ENCODE measurements around the gene VSIG10L2. TPM values are rescaled to one million over a fixed set of nuclear protein-coding genes. Genes with fewer than 3 reads are reported as not detected.

The VSIG10L2 gene
- total RNA-seq, 1 donor from 2014 or later: not detected

DNA sequence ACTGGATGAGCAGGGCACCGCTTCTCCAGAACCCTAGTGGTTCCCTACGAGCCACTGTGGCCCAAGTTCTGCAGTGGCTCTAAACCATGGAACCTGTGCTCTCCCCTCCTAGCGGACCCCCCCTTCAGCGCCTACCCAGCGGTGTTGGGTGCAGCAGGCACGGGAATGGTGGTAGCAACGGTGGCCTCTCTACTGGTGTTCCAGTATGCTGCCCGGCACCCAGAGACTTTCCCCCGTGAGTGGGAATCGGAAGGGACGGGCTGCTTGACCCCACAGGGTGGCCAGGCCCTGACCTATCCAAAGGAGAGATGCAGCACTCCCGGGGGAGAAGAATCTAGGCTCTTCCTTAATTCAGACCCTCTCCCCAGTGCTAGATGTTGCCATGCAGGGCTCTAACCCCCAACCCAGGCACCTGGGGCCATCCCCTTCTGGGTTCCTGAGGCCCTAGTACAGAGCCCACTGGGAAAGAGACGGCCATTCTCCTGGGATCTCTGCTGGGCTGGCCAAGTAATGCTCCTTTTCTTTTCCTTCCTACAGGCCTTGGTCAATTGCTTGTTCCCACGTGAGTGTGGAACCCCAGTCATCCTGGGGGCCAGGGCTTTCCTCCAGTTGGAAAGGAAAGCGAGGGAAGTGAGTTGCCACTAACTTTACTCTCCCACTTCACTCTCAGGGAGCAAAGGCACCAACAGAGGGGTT, 9.2 kb downstream of the VSIG10L2 start:
- DNase-seq: no peak
- Mint-ChIP-seq H3K4me3 (no peak overlapping the region), H3K27me3 (no peaks in the 10 kb centered on the region), H3K4me1 (peaks cover 4% of the 10 kb centered on the region), H3K27ac (no peak overlapping the region), H3K36me3 (ENCODE audit: low read depth) (no peaks in the 10 kb centered on the region), H3K9me3 (no peaks in the 10 kb centered on the region)
- intact Hi-C loops (cut with micrococcal nuclease): no loop called here

DNA sequence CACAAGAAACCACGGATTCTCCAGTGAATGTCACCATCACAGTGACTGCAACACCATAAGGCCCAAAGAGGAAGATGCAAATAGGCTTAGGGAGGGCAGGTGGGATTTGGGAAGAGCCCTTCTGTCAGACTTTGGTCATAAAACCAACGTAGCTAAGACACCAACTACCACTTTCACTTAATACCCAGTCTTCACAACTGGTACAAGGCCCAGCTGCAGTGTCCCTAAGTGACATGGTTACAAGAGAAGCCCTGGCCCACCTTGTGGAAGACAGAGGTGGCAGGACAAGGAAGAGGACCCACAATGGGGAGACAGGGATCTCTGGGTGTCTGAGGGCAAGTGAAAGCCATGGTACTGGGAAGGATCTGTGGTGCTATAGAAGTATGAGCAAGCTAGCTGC, 10.0 kb downstream of the VSIG10L2 start:
- no peak overlapping the region for H3K4me3 Mint-ChIP-seq
- peaks cover 4% of the 10 kb centered on the region for H3K4me1 Mint-ChIP-seq
- H3K27ac Mint-ChIP-seq: no peak overlapping the region
- H3K36me3 Mint-ChIP-seq (ENCODE audit: low read depth): no peaks in the 10 kb centered on the region
- DNase-seq: no peak
- no peaks in the 10 kb centered on the region for H3K27me3 Mint-ChIP-seq
- intact Hi-C loops (cut with micrococcal nuclease): no loop called here
- H3K9me3 Mint-ChIP-seq: no peaks in the 10 kb centered on the region

DNA sequence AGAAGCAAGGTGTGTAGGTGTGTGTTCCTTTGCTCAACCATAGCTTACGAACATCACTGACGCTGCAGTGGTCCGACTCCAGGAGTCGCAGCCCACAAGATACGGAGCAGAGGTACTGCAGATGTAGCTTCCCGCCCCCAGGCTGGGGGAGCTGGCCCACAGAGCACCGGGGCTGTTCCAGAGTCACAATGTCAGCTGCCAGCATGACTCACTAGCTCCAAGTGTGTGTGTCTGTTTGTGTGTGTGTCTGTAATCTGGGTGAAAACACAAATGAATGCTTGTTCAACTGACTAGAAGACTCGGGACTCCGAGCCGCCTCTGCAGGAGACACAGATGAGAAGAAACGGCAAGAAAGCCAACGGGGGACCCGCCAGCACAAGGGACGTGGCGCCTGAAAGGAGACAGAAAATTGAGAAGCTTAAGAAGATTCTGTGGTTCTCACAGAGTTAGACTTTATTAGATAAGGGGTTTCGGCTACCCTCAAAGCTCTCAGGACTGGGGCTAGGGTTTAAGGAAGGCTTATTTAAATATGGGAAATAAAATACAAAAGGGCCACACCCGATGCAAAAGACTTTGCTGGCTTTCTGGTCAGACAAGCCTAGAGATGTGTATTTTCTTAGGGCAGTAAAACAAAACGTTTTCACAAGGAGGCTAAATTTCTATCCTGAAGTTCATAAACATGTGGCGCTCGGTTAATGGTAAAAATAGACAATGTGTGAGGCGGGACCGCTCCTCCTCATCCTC, 10.7 kb downstream of the VSIG10L2 start:
- no peaks in the 10 kb centered on the region for H3K36me3 Mint-ChIP-seq (ENCODE audit: low read depth)
- H3K27ac Mint-ChIP-seq: no peak overlapping the region
- no peaks in the 10 kb centered on the region for H3K27me3 Mint-ChIP-seq
- H3K4me3 Mint-ChIP-seq: no peak overlapping the region
- intact Hi-C loops (cut with micrococcal nuclease): no loop called here
- no peak for DNase-seq
- peaks cover 4% of the 10 kb centered on the region for H3K4me1 Mint-ChIP-seq
- no peaks in the 10 kb centered on the region for H3K9me3 Mint-ChIP-seq

DNA sequence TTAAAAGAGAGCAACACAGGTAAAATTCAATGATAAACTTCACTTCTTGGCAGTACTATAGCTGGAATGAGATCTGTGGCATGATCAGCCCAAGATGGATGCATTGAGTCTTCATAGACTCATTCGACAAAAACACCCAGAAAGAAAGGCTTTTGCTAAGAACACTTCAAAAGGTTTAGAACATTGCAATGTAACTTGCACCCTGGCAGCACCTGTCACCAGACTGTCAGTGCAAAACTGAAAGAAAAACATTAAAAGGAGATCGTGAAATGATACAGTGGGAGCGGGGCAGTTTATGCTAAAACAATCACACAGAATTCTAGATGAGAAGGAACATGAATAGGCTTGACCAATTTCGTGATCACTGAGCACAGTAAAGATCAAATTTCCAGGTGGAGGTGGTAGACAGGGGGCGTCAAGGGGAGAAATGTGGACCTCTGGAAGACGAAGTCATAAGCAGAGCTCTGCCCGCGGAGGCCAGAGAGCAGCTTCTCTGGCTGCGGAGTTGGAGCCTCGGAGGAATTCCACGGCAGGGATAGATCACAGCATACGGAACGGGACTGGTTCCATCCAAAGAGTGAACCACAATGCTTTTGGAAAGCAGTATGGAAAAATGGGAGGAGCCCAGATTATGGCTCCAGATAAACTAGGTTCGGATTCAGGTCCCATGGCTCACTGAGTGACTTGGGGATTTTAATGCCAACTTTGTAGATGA, 11.9 kb downstream of the VSIG10L2 start:
- H3K27me3 Mint-ChIP-seq: no peaks in the 10 kb centered on the region
- peak overlapping the region; percentile 21 for H3K4me3 Mint-ChIP-seq
- no peaks in the 10 kb centered on the region for H3K9me3 Mint-ChIP-seq
- H3K4me1 Mint-ChIP-seq: peaks cover 6% of the 10 kb centered on the region
- DNase-seq: no peak
- intact Hi-C loops (cut with micrococcal nuclease): no loop called here
- H3K36me3 Mint-ChIP-seq (ENCODE audit: low read depth): no peaks in the 10 kb centered on the region
- H3K27ac Mint-ChIP-seq: no peak overlapping the region

DNA sequence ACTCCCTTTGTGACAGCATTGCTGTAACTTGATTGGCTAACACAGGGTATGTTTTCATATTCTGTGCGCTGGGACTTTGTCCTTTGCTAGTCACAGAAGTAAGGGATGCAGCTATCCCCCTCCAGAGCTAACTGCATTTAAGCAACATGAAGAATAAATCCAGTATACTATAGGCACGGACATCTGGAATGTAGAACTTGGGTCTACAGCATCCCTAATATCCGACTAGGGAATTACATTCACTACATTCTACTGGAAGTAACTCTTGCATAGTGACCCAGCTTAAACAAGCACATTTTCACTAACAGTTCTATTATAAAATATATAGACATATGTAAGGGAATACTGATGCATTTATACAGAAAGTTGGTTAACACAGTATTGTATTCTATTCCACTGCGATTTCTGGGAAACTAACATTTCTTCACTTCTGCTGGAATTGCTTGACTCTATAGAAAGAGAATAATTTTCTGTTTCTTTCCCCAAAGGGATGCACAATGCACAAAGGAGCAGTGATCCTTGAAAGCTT, 13.1 kb downstream of the VSIG10L2 start:
- intact Hi-C loops (cut with micrococcal nuclease): no loop called here
- no peak overlapping the region for H3K4me3 Mint-ChIP-seq
- H3K36me3 Mint-ChIP-seq (ENCODE audit: low read depth): no peaks in the 10 kb centered on the region
- no peak for DNase-seq
- H3K9me3 Mint-ChIP-seq: no peaks in the 10 kb centered on the region
- H3K27me3 Mint-ChIP-seq: no peaks in the 10 kb centered on the region
- no peak overlapping the region for H3K27ac Mint-ChIP-seq
- H3K4me1 Mint-ChIP-seq: peaks cover 6% of the 10 kb centered on the region

DNA sequence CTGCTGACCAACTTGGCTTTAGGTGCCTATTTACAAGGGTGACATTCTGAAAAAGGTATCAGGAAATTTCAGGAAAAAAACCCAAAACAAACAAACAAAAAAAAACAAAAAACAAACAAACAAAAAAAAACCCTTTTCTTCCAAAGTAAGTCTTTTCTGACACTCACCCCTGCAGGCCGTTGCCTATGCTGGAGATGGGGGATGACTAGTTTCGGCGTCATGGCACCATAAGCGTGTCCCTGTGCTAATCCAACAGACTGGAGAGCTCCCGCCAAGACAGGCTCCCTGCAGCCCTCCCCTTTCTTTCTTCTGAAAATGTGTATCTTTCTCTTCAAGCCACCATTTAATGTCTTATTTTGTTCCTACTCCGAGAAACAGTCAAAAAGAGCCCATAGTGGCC, 13.7 kb downstream of the VSIG10L2 start:
- Mint-ChIP-seq H3K9me3 (no peaks in the 10 kb centered on the region), H3K27ac (no peak overlapping the region), H3K36me3 (ENCODE audit: low read depth) (no peaks in the 10 kb centered on the region), H3K4me3 (no peak overlapping the region), H3K4me1 (peaks cover 6% of the 10 kb centered on the region), H3K27me3 (no peaks in the 10 kb centered on the region)
- intact Hi-C loops (cut with micrococcal nuclease): no loop called here
- DNase-seq: no peak

DNA sequence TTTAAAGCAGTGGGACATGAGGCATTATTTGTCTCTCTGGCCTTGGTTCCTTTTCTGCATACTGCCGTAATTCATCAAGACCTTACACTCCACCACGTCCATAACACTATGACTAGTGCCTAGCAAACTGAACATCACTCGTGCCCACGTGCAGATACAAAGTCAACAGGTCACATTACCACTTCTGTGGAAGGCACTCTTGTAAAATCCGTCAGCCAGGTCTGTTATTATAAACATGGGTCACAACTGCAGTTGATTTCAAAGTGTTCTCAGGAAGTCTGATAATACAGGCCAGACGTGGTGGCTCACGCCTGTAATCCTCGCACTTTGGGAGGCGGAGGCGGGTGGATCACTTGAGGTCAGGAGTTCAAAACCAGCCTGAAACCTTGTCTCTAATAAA, 14.1 kb downstream of the VSIG10L2 start:
- no peak for DNase-seq
- Mint-ChIP-seq H3K27ac (no peak overlapping the region), H3K4me1 (peaks cover 6% of the 10 kb centered on the region), H3K9me3 (no peaks in the 10 kb centered on the region), H3K27me3 (no peaks in the 10 kb centered on the region), H3K4me3 (no peak overlapping the region), H3K36me3 (ENCODE audit: low read depth) (no peaks in the 10 kb centered on the region)
- intact Hi-C loops (cut with micrococcal nuclease): no loop called here

DNA sequence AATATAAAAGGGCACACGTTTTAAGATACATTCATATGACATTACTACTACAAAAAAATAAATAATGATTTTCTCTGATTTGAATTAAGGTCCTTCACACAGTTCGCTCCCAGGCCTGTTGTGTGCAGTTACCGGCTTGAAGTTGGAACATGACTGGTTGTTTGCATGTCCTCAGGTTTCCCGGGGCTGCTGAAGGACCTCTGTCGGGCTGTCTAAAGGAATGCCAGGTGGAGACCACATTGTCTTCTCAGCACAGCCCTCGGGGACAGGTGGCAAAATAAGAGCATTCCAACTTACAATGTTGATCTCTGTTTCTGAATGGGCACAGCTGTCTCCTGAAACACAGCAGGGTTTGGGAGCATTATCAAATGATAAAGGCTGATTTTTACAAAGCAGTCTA, 14.9 kb downstream of the VSIG10L2 start:
- DNase-seq: no peak
- Mint-ChIP-seq H3K27ac (no peak overlapping the region), H3K4me3 (no peak overlapping the region), H3K9me3 (no peaks in the 10 kb centered on the region), H3K27me3 (no peaks in the 10 kb centered on the region), H3K4me1 (peaks cover 6% of the 10 kb centered on the region), H3K36me3 (ENCODE audit: low read depth) (no peaks in the 10 kb centered on the region)
- intact Hi-C loops (cut with micrococcal nuclease): no loop called here

DNA sequence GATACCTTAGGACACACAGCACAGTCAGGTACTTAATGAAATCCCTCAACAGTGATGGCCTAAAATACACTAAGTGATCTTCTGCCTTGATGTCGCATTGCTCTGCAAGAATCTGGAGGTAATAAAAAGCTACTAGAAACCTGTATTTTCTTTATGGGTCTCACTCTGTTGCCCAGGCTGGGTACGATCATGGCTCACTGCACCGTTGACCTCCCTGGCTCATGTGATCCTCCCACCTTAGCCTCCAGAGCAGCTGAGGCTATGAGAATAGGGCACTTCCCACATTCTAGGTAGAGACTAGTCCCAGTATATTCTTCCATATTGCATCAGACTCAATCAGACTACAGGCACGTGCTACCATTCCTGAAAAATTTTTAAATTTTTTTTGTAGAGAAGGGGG, 21.7 kb downstream of the VSIG10L2 start:
- no peak overlapping the region for H3K4me3 Mint-ChIP-seq
- intact Hi-C loops (cut with micrococcal nuclease): no loop called here

DNA sequence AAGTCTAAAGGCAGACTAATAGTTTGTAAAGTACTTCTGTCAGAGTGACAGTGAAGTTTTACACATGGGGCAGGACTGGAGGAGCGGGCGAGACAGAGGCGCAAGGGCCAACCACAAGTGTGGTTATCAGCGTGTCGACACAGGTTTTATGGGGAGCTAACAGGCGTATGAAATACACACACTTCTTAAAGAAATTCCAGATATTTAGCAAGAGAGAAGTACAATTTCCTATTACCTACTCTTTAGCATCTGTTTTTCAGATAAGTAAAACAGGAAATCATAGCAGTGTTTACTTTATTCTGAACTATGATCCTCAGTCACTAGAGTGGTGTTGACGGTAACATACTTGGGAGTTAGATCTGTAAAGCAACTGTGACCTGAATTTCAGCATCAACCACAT, 22.5 kb downstream of the VSIG10L2 start:
- Mint-ChIP-seq H3K27ac (no peak overlapping the region), H3K27me3 (peaks cover 4% of the 10 kb centered on the region), H3K36me3 (ENCODE audit: low read depth) (no peaks in the 10 kb centered on the region), H3K4me1 (no peaks in the 10 kb centered on the region), H3K9me3 (no peaks in the 10 kb centered on the region), H3K4me3 (no peak overlapping the region)
- intact Hi-C loops (cut with micrococcal nuclease): no loop called here
- DNase-seq: no peak

More for the DNA sequence above, 21.7 kb downstream of the VSIG10L2 start:
- no peaks in the 10 kb centered on the region for H3K9me3 Mint-ChIP-seq
- H3K27me3 Mint-ChIP-seq: peaks cover 4% of the 10 kb centered on the region
- no peaks in the 10 kb centered on the region for H3K4me1 Mint-ChIP-seq
- H3K27ac Mint-ChIP-seq: no peak overlapping the region
- DNase-seq: no peak
- H3K36me3 Mint-ChIP-seq (ENCODE audit: low read depth): no peaks in the 10 kb centered on the region

DNA sequence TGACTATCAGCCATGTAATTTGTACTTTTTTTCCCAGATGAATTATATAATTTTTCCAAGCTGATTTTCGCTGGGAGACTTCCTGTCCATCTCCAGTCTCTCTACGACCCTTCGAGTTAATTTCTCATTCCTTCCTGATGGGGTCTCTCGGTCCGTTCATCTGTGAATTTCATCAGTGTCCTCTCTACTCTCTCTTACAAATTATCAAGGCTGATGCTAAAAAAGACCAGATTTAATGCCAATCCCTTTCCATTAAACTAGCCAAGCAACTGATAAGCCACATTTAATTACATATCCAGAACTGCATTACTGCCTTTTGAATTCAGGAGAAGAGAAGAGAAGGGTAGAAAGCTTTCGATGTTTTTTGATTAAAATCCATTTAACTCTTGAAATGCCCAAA, 25.8 kb downstream of the VSIG10L2 start:
- Mint-ChIP-seq H3K27ac (no peak overlapping the region), H3K27me3 (peaks cover 2% of the 10 kb centered on the region), H3K9me3 (no peaks in the 10 kb centered on the region), H3K4me1 (no peaks in the 10 kb centered on the region), H3K4me3 (no peak overlapping the region), H3K36me3 (ENCODE audit: low read depth) (no peaks in the 10 kb centered on the region)
- intact Hi-C loops (cut with micrococcal nuclease): no loop called here
- DNase-seq: no peak

DNA sequence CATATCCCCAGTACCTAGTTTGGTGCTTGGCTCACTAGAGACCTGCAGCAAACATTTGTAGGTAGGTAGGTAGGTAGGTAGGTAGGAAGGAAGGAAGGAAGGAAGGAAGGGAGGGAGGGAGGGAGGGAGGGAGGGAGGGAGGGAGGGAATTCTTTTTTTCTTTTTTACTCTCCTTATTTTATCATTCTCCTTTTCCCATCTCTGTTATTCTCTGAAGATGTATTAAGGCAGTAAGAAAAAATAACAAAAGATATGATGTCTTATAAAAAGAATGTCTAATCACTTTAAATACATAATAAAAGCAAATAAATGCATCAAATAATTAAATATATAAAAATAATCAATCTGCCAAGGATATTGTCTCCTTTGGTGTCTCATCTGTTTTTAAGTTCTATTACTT, 28.4 kb downstream of the VSIG10L2 start:
- no peaks in the 10 kb centered on the region for H3K4me1 Mint-ChIP-seq
- no peak overlapping the region for H3K27ac Mint-ChIP-seq
- no peak overlapping the region for H3K4me3 Mint-ChIP-seq
- no peaks in the 10 kb centered on the region for H3K36me3 Mint-ChIP-seq (ENCODE audit: low read depth)
- H3K9me3 Mint-ChIP-seq: no peaks in the 10 kb centered on the region
- intact Hi-C loops (cut with micrococcal nuclease): no loop called here
- H3K27me3 Mint-ChIP-seq: no peaks in the 10 kb centered on the region
- no peak for DNase-seq

DNA sequence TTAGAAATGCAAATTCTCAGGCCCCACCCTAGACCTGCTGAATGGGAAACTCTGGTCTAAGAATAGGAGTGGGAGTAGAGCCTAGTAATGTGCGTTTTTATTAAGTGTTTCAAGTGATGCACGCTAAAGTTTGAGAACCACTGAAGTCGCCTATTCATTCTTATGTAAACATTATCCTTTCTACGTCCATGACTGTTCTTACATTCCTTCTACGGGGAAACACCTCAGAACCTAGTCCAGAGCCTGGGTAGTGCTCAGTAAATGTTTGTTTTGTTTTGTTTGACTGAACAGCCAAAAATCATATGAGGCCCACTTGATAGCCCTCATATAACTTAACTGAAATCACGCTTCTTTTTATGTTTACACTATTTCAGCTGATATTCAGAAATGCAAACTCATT, 29.8 kb downstream of the VSIG10L2 start:
- Mint-ChIP-seq H3K36me3 (ENCODE audit: low read depth) (no peaks in the 10 kb centered on the region), H3K9me3 (no peaks in the 10 kb centered on the region), H3K27me3 (no peaks in the 10 kb centered on the region), H3K27ac (no peak overlapping the region), H3K4me3 (no peak overlapping the region), H3K4me1 (no peaks in the 10 kb centered on the region)
- DNase-seq: no peak
- intact Hi-C loops (cut with micrococcal nuclease): no loop called here

DNA sequence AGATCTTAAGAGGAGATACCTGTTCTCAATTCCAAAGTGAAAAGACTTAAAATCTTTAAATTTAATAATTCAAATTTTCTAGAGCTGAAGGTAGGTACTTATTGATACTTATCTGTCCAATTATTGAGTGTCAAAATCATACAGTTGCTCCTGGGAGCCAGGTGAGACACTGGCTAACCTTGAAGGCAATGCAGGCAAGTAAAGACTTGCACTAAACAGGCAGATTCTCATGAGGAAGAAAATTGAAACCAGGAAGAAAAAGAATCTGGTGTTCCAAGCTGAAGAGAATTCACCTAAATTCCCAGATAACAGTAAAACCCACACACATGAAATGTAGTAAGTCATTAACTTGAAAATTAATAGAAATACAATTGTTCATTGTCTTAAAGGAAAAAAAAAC, 30.3 kb downstream of the VSIG10L2 start:
- H3K4me3 Mint-ChIP-seq: no peak overlapping the region
- DNase-seq: no peak
- H3K4me1 Mint-ChIP-seq: no peaks in the 10 kb centered on the region
- intact Hi-C loops (cut with micrococcal nuclease): no loop called here
- H3K27me3 Mint-ChIP-seq: no peaks in the 10 kb centered on the region
- no peaks in the 10 kb centered on the region for H3K36me3 Mint-ChIP-seq (ENCODE audit: low read depth)
- H3K27ac Mint-ChIP-seq: no peak overlapping the region
- H3K9me3 Mint-ChIP-seq: no peaks in the 10 kb centered on the region
